Loucy (cell line): ENCODE data around the gene FLT4.

ENCODE experiments used
- H2AFZ ChIP-seq: fragments of 200-600 bp; sonication (generic); 2 replicates; pipeline ENCODE4 v1.6.0; 2016; ENCODE audit warnings: antibody characterized with exemption, mild to moderate bottlenecking, low read length, moderate library complexity
- H3F3A ChIP-seq: fragments of 200-600 bp; 2 replicates; pipeline ENCODE4 v1.6.0; 2016; ENCODE audit warnings: antibody characterized with exemption, low read depth, mild to moderate bottlenecking
- H3K27me3 ChIP-seq: fragments of 200-600 bp; sonication (generic); 2 replicates; pipeline ENCODE4 v1.6.1; 2014; ENCODE audit warnings: low read length, mild to moderate bottlenecking; ENCODE audit not compliant: insufficient read depth, poor library complexity, severe bottlenecking
- H3K36me3 ChIP-seq: fragments of 200-600 bp; sonication (generic); 2 replicates; pipeline ENCODE4 v1.6.1; 2016; ENCODE audit warnings: low read length; ENCODE audit not compliant: insufficient read depth
- H3K4me1 ChIP-seq: fragments of 200-600 bp; sonication (generic); 2 replicates; pipeline ENCODE4 v1.5.1; 2014; ENCODE audit warnings: low read length, mild to moderate bottlenecking; ENCODE audit not compliant: insufficient read depth, poor library complexity, severe bottlenecking
- H3K4me2 ChIP-seq: fragments of 200-600 bp; sonication (generic); 2 replicates; pipeline ENCODE4 v1.6.0; 2014; ENCODE audit warnings: antibody characterized with exemption, low read length, low read depth, mild to moderate bottlenecking; ENCODE audit not compliant: poor library complexity, severe bottlenecking
- H3K4me3 ChIP-seq: fragments of 200-600 bp; sonication (generic); 2 replicates; pipeline ENCODE4 v1.5.1; 2014; ENCODE audit warnings: low read length, mild to moderate bottlenecking, mixed read lengths; ENCODE audit not compliant: poor library complexity, severe bottlenecking
- H3K79me2 ChIP-seq: fragments of 200-600 bp; sonication (generic); 2 replicates; pipeline ENCODE4 v1.6.1; 2014; ENCODE audit warnings: low read length; ENCODE audit not compliant: insufficient read depth
- H3K9ac ChIP-seq: fragments of 200-600 bp; sonication (generic); 2 replicates; pipeline ENCODE4 v1.6.0; 2014; ENCODE audit warnings: mild to moderate bottlenecking, low read depth, low read length, moderate library complexity; ENCODE audit not compliant: poor library complexity, severe bottlenecking
- H3K9me2 ChIP-seq: fragments of 200-600 bp; sonication (generic); replicated peaks from 2 replicates; pipeline ENCODE4 v1.6.1; 2016; ENCODE audit warnings: low read depth, low read length, mixed read lengths
- H3K9me3 ChIP-seq: fragments of 200-600 bp; sonication (generic); 2 replicates; pipeline ENCODE4 v1.6.1; 2014; ENCODE audit warnings: mild to moderate bottlenecking, antibody characterized with exemption, low read length, low read depth; ENCODE audit not compliant: insufficient read depth
- H4K20me1 ChIP-seq: fragments of 200-600 bp; sonication (generic); 2 replicates; pipeline ENCODE4 v1.6.0; 2014; ENCODE audit warnings: antibody characterized with exemption, low read length, mild to moderate bottlenecking; ENCODE audit not compliant: insufficient read depth, poor library complexity, severe bottlenecking
- CTCF ChIP-seq: fragments of 200-600 bp; sonication (generic); conservative IDR thresholded peaks from 2 replicates; pipeline ENCODE4 v1.5.1; 2014; ENCODE audit warnings: mild to moderate bottlenecking, antibody characterized with exemption, low read length
- EZH2phosphoT487 ChIP-seq: fragments of 200-600 bp; IDR thresholded peaks from 2 replicates; pipeline ENCODE4 v1.6.1; 2018; ENCODE audit warnings: antibody characterized with exemption, mild to moderate bottlenecking, moderate library complexity, borderline replicate concordance

FLT4 gene

GRCh38 chr5:180563994-180564393, 85.4 kb downstream of the FLT4 start:
- Histone ChIP-seq H3K4me1 (no peaks in the 10 kb centered on the region), H3K9ac (no peak overlapping the region), H4K20me1 (no peaks in the 10 kb centered on the region), H3K36me3 (peaks cover 44% of the 10 kb centered on the region; the same call in 1 of the 2 replicates), H3K79me2 (peaks cover 4% of the 10 kb centered on the region; the same call in 1 of the 2 replicates), H3K4me2 (no peak overlapping the region), H3K9me3 (no peaks in the 10 kb centered on the region), H3F3A (no peaks in the 10 kb centered on the region), H3K9me2 (no peaks in the 10 kb centered on the region), H3K27me3 (no peaks in the 10 kb centered on the region), H2AFZ (no peak overlapping the region), H3K4me3 (no peak overlapping the region)
- TF ChIP-seq CTCF (no peak), EZH2phosphoT487 (no peak)

- H3K9me3 ChIP-seq: no peaks in the 10 kb centered on the region
- H3F3A ChIP-seq: no peaks in the 10 kb centered on the region
- no peaks in the 10 kb centered on the region for H3K4me1 ChIP-seq
- H3K79me2 ChIP-seq: peaks cover 4% of the 10 kb centered on the region; the same call in 1 of the 2 replicates
- no peak overlapping the region for H2AFZ ChIP-seq
- no peak overlapping the region for H3K9ac ChIP-seq
- H3K36me3 ChIP-seq: peaks cover 31% of the 10 kb centered on the region; the same call in 1 of the 2 replicates
- TF ChIP-seq EZH2phosphoT487: no peak
- no peak for TF ChIP-seq CTCF
- no peaks in the 10 kb centered on the region for H3K27me3 ChIP-seq
- no peaks in the 10 kb centered on the region for H3K9me2 ChIP-seq
- H3K4me3 ChIP-seq: no peak overlapping the region
- H4K20me1 ChIP-seq: no peaks in the 10 kb centered on the region
- no peak overlapping the region for H3K4me2 ChIP-seq
Measured at GRCh38 chr5:180558232-180558631, 91.2 kb downstream of the FLT4 start.

- no peak overlapping the region for H2AFZ ChIP-seq
- H3K36me3 ChIP-seq: peaks cover 32% of the 10 kb centered on the region; the same call in 1 of the 2 replicates
- H3K79me2 ChIP-seq: peaks cover 4% of the 10 kb centered on the region; the same call in 1 of the 2 replicates
- no peak overlapping the region for H3K4me2 ChIP-seq
- H3F3A ChIP-seq: no peaks in the 10 kb centered on the region
- no peaks in the 10 kb centered on the region for H3K9me3 ChIP-seq
- TF ChIP-seq EZH2phosphoT487 (no peak), CTCF (no peak)
- no peaks in the 10 kb centered on the region for H3K4me1 ChIP-seq
- no peaks in the 10 kb centered on the region for H4K20me1 ChIP-seq
- no peak overlapping the region for H3K4me3 ChIP-seq
- H3K9ac ChIP-seq: no peak overlapping the region
- no peaks in the 10 kb centered on the region for H3K9me2 ChIP-seq
- no peaks in the 10 kb centered on the region for H3K27me3 ChIP-seq
Measured at GRCh38 chr5:180557217-180557809, 92.1 kb downstream of the FLT4 start.
